SU-DHL-6 (cell line): ENCODE measurements around the gene HECTD1.

ENCODE experiments used
- H2AFZ ChIP-seq: fragments of 200-600 bp; sonication (generic); 2 replicates; pipeline ENCODE4 v1.6.1; 2014; ENCODE audit warnings: low read depth, mild to moderate bottlenecking, moderate library complexity, mixed read lengths, antibody characterized with exemption, low read length; ENCODE audit not compliant: severe bottlenecking
- H3F3A ChIP-seq: fragments of 200-600 bp; shearing (Covaris generic); 2 replicates; pipeline ENCODE4 v1.6.0; 2016; ENCODE audit warnings: antibody characterized with exemption, mild to moderate bottlenecking; ENCODE audit not compliant: insufficient read depth
- H3K27ac ChIP-seq: fragments of 200-600 bp; sonication (generic); 2 replicates; pipeline ENCODE4 v1.5.1; 2016; ENCODE audit warnings: low read depth, mild to moderate bottlenecking, low read length, moderate library complexity, mixed read lengths
- H3K27me3 ChIP-seq: fragments of 200-600 bp; sonication (generic), shearing (Covaris generic); 2 replicates; pipeline ENCODE4 v1.6.0; 2014; ENCODE audit warnings: mild to moderate bottlenecking, low read length
- H3K36me3 ChIP-seq: fragments of 200-600 bp; sonication (generic); 2 replicates; pipeline ENCODE4 v1.6.1; 2014; ENCODE audit warnings: mild to moderate bottlenecking, low read length, mixed read lengths
- H3K4me2 ChIP-seq: fragments of 300-600, 200-600 bp; shearing (Covaris generic), sonication (generic); 2 replicates; pipeline ENCODE4 v1.6.0; 2014; ENCODE audit warnings: low read length, low read depth, mild to moderate bottlenecking; ENCODE audit not compliant: poor library complexity, severe bottlenecking
- H3K4me3 ChIP-seq: fragments of 200-600 bp; sonication (generic); 2 replicates; pipeline ENCODE4 v1.5.1; 2014; ENCODE audit warnings: antibody characterized with exemption, low read length, mild to moderate bottlenecking, mixed read lengths; ENCODE audit not compliant: insufficient read depth, poor library complexity, severe bottlenecking
- H3K79me2 ChIP-seq: fragments of 200-600 bp; sonication (generic); 2 replicates; pipeline ENCODE4 v1.6.1; 2014; ENCODE audit warnings: mild to moderate bottlenecking, low read length, moderate library complexity; ENCODE audit not compliant: insufficient read depth
- H3K9ac ChIP-seq: fragments of 200-600 bp; sonication (generic); 2 replicates; pipeline ENCODE4 v1.7.0; 2014; ENCODE audit warnings: mild to moderate bottlenecking, low read length
- H3K9me2 ChIP-seq: fragments of 200-600 bp; sonication (generic); replicated peaks from 2 replicates; pipeline ENCODE4 v1.6.1; 2014; ENCODE audit warnings: low read length; ENCODE audit not compliant: insufficient read depth
- H3K9me3 ChIP-seq: fragments of 200-600 bp; sonication (generic); 2 replicates; pipeline ENCODE4 v1.6.1; 2014; ENCODE audit warnings: low read length, mixed read lengths; ENCODE audit not compliant: insufficient read depth
- H4K20me1 ChIP-seq: fragments of 200-600 bp; sonication (generic); 2 replicates; pipeline ENCODE4 v1.6.1; 2014; ENCODE audit warnings: low read depth, mild to moderate bottlenecking, antibody characterized with exemption, low read length, moderate library complexity, mixed read lengths
- CTCF ChIP-seq: fragments of 200-600 bp; sonication (generic); IDR thresholded peaks from one replicate; pipeline ENCODE4 v1.5.1; 2017; ENCODE audit warnings: antibody characterized with exemption, mild to moderate bottlenecking, low read length, moderate library complexity; ENCODE audit not compliant: insufficient read depth, poor library complexity, severe bottlenecking
- EZH2phosphoT487 ChIP-seq: fragments of 200-600 bp; sonication (generic), shearing (Covaris generic); conservative IDR thresholded peaks from 2 replicates; pipeline ENCODE4 v1.6.1; 2018; ENCODE audit warnings: mild to moderate bottlenecking, antibody characterized with exemption, low read length, moderate library complexity, mixed read lengths

Gene HECTD1

GRCh38 chr14:31080056-31080455 lies 127.5 kb downstream of the HECTD1 start:
- no peak overlapping the region for H3K4me2 ChIP-seq
- no peaks in the 10 kb centered on the region for H3K9me2 ChIP-seq
- H3F3A ChIP-seq, result peaks cover 4% of the 10 kb centered on the region; the same call in 1 of the 2 replicates
- TF ChIP-seq EZH2phosphoT487 (no peak), CTCF (no peak)
- H3K36me3 ChIP-seq, result no peaks in the 10 kb centered on the region
- no peak overlapping the region for H3K4me3 ChIP-seq
- H2AFZ ChIP-seq, result no peak overlapping the region
- H3K9me3 ChIP-seq, result no peaks in the 10 kb centered on the region
- H3K27me3 ChIP-seq, result no peaks in the 10 kb centered on the region
- no peaks in the 10 kb centered on the region for H3K79me2 ChIP-seq
- H4K20me1 ChIP-seq, result no peaks in the 10 kb centered on the region
- H3K27ac ChIP-seq, result no peak overlapping the region
- H3K9ac ChIP-seq, result no peak overlapping the region

GRCh38 chr14:31078766-31079165 lies 128.8 kb downstream of the HECTD1 start:
- H3K4me2 ChIP-seq, result no peak overlapping the region
- H2AFZ ChIP-seq, result no peak overlapping the region
- H3K79me2 ChIP-seq, result no peaks in the 10 kb centered on the region
- no peaks in the 10 kb centered on the region for H3K27me3 ChIP-seq
- no peaks in the 10 kb centered on the region for H3K9me2 ChIP-seq
- no peaks in the 10 kb centered on the region for H3K36me3 ChIP-seq
- H3K4me3 ChIP-seq, result no peak overlapping the region
- no peaks in the 10 kb centered on the region for H3K9me3 ChIP-seq
- TF ChIP-seq EZH2phosphoT487 (no peak), CTCF (no peak)
- no peak overlapping the region for H3K9ac ChIP-seq
- no peaks in the 10 kb centered on the region for H4K20me1 ChIP-seq
- H3F3A ChIP-seq, result peaks cover 4% of the 10 kb centered on the region; the same call in 1 of the 2 replicates
- no peak overlapping the region for H3K27ac ChIP-seq

GRCh38 chr14:31075144-31075543 lies 132.4 kb downstream of the HECTD1 start:
- H3K27ac ChIP-seq, result no peak overlapping the region
- no peak overlapping the region for H3K4me3 ChIP-seq
- H2AFZ ChIP-seq, result no peak overlapping the region
- no peak overlapping the region for H3K9ac ChIP-seq
- no peaks in the 10 kb centered on the region for H3F3A ChIP-seq
- no peaks in the 10 kb centered on the region for H3K79me2 ChIP-seq
- H3K4me2 ChIP-seq, result no peak overlapping the region
- no peaks in the 10 kb centered on the region for H3K9me3 ChIP-seq
- no peaks in the 10 kb centered on the region for H3K9me2 ChIP-seq
- H3K36me3 ChIP-seq, result no peaks in the 10 kb centered on the region
- H3K27me3 ChIP-seq, result no peaks in the 10 kb centered on the region
- TF ChIP-seq EZH2phosphoT487 (no peak), CTCF (no peak)
- no peaks in the 10 kb centered on the region for H4K20me1 ChIP-seq
